Skeletal muscle satellite cell (primary cell): ENCODE data around the gene ZBTB45. TPM values are rescaled to one million over a fixed set of nuclear protein-coding genes. Genes with fewer than 3 reads are reported as not detected.

Source experiments
- H3K27me3 ChIP-seq: 2 replicates; pipeline ENCODE4 v1.7.0; 2013; ENCODE audit warnings: low read length; ENCODE audit not compliant: control insufficient read depth, insufficient read depth
- H3K36me3 ChIP-seq: 2 replicates; pipeline ENCODE4 v1.7.0; 2013; ENCODE audit warnings: mild to moderate bottlenecking, control low read depth, low read length; ENCODE audit not compliant: insufficient read depth
- H3K4me1 ChIP-seq: 2 replicates; pipeline ENCODE4 v1.7.0; 2013; ENCODE audit warnings: low read length; ENCODE audit not compliant: control insufficient read depth, insufficient read depth
- H3K4me2 ChIP-seq: 2 replicates; pipeline ENCODE4 v1.7.0; 2013; ENCODE audit warnings: mild to moderate bottlenecking, low read length
- H3K4me3 ChIP-seq: 2 replicates; pipeline ENCODE4 v1.7.0; 2013; ENCODE audit warnings: low read length
- H3K9ac ChIP-seq: 2 replicates; pipeline ENCODE4 v1.7.0; 2013; ENCODE audit warnings: mild to moderate bottlenecking, low read depth, low read length, moderate library complexity
- H3K9me3 ChIP-seq: replicated peaks from 2 replicates; pipeline ENCODE4 v1.7.0; 2013; ENCODE audit warnings: mild to moderate bottlenecking, control low read depth, low read length
- total RNA-seq: library from RNA; depleted of rRNA; stranded (reverse); fragments of >200 nt; gene quantifications from 2 replicates; pipeline ENCODE4 v1.2.3, GENCODE V29; 2012; rRNA removed

The ZBTB45 gene
- total RNA-seq = 7.1 and 9.0 TPM in 2 replicates

DNA sequence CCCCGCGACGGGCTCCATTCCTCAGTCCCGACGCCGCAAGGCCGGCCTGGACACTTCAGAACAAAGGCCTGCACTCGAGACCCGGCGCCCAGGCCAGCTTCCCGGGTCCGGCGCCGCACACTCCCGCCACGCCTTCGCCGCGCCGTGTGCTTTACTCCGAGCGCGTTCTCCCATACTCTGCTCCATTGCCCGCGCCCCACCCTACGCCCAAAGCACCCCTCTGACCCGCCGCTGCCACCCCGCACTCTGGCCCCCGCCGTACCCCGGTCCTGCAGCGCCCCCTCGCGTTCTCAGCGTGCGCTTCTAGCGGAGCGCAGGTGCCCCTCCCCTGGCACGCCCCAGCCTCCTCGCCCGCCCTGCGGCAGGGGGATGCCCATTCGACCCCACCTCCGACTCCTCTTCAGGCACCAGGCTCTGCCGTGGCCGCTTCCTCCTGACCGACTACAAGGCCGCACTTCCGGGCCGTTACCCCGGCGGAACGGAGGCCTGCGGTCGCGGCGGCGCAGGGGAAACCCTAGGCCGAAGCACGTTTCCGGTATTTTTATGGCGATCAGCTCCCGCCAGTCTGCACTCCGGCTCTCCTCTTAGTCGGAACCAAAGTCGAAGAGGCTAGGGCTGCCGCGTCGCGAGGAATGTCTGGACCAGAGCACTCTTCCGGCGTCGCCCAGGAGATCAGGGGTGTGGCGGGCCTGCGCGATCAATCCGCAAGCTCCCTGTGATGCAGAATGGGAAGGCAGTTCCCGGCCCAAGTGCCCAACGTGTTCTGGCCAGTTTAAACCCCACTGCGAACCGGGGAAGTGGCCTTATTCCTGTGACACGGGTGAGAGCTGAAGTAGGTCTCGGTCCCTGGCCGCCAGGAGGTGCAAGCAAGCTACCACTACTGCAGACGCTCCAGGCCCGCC lies at the start of gene ZBTB45:
Gene ZBTB45 (minus strand): TSS at position 456 of the 902 bp plus-strand sequence. CDS start 2,137 bp downstream, outside the sequence.
- peaks cover 12% of the 10 kb centered on the region for H3K4me1 ChIP-seq
- H3K36me3 ChIP-seq = peaks cover 20% of the 10 kb centered on the region
- no peaks in the 10 kb centered on the region for H3K27me3 ChIP-seq
- peak within 1 kb of the TSS; percentile 100 for H3K4me2 ChIP-seq
- H3K9me3 ChIP-seq = no peaks in the 10 kb centered on the region
- peak within 1 kb of the TSS; percentile 100 for H3K9ac ChIP-seq
- H3K4me3 ChIP-seq = peak within 1 kb of the TSS; percentile 88

DNA sequence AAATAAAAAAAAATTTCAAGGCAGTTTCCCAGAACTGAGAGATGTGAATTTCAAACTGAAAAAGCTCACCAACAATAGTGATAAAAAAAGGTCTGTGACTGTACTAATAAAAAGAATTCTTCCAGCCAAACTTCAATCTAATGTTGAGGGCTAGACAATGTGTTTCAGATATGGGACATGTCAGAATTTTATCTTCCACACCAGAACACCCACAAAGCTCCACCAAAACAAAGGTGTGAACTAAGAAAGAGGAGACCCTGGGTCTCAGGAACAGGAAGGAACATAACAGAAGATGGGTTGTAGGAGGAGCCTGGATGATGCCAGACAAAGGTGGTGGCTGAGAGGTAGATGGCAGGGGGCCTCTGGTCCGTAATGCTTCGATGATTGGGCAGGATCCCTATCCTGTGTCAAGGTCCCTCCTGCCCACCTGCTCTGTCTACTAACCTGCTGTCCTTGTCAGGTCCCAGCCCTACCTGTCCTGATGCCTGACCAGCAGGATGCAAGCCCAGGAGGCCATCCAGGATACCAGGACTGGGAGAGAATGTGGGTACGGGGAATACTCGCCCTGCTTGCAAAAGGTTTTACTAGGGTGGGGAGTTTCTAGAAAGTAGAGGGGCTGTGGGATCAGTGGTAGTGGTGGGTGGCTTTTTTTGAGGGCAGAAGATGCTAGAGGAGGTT lies 49.0 kb upstream of the ZBTB45 start:
- H3K4me1 ChIP-seq = peaks cover 4% of the 10 kb centered on the region
- peaks cover 42% of the 10 kb centered on the region for H3K36me3 ChIP-seq
- H3K4me2 ChIP-seq = no peak overlapping the region
- no peak overlapping the region for H3K4me3 ChIP-seq
- H3K27me3 ChIP-seq = peaks cover 4% of the 10 kb centered on the region
- H3K9me3 ChIP-seq = no peaks in the 10 kb centered on the region
- no peak overlapping the region for H3K9ac ChIP-seq

DNA sequence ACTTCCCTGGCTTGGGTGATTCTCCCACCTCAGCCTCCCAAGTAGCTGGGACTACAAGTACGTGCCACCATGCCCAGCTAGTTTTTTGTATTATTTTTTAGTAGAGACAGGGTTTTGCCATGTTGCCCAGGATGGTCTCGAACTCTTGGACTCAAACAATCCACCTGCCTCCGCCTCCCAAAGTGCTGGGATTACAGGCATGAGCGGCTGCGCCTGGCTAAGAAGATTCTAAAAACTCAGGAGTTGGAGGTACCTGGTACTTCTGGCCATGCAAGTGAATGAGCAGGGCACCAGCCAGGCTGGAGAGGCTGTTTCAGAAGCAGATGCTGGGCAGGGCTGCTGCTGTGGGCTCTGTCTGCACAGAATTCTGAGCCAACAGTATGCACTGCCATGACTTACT lies 47.4 kb upstream of the ZBTB45 start:
- Histone ChIP-seq H3K4me2 (no peak overlapping the region), H3K4me3 (no peak overlapping the region), H3K27me3 (peaks cover 9% of the 10 kb centered on the region), H3K9me3 (no peaks in the 10 kb centered on the region), H3K36me3 (peaks cover 42% of the 10 kb centered on the region), H3K9ac (no peak overlapping the region), H3K4me1 (peaks cover 18% of the 10 kb centered on the region)

DNA sequence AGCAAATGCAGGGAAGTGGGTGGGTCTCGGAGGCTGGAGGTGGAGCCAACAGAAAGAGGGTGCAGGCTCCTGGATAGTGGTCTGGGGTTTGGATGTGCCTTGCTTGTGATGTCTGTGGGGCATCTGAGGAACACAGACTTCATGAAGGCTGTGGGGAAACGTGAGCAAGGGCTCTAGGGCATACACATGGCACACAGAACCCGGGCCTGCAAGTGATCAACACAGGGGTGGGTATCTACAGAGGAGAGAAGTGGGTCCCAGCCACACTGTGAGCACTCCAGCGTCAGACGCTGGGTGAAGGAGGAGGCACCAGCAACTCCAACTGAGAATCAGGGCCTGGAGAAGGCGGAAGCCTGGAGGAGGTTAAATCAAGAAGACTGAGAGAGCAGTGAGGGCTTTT lies 44.2 kb upstream of the ZBTB45 start:
- no peaks in the 10 kb centered on the region for H3K9me3 ChIP-seq
- H3K4me3 ChIP-seq = no peak overlapping the region
- no peak overlapping the region for H3K9ac ChIP-seq
- H3K4me2 ChIP-seq = no peak overlapping the region
- peaks cover 28% of the 10 kb centered on the region for H3K4me1 ChIP-seq
- H3K36me3 ChIP-seq = peaks cover 16% of the 10 kb centered on the region
- H3K27me3 ChIP-seq = peaks cover 9% of the 10 kb centered on the region

DNA sequence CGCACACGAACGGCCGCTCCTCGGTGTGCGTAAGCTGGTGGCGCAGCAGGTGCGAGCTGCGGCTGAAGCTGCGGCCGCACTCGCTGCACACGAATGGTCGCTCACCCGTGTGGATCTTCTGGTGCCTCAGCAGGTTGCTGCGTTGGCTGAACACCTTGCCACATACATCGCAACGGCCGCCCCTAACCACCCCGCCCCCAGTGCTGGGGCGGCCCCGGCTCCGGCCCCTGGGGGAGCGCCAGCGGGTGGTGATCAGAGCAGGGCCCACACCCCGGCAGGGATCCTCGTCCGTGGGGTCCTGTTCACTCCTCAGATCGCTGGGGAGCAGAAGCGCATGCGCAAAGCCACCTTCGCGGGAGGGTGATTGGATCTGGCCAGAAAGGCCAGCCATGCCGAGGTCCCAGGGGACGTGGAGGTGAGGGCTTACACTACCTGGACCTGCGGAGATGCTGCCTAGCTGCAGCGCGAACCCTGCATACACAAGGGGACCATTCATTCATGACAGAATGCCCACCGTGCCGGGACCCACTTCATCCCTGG lies 43.5 kb upstream of the ZBTB45 start:
- Histone ChIP-seq H3K27me3 (peaks cover 9% of the 10 kb centered on the region), H3K9me3 (no peaks in the 10 kb centered on the region), H3K4me1 (peaks cover 28% of the 10 kb centered on the region), H3K4me2 (peak overlapping the region; percentile 85), H3K9ac (no peak overlapping the region), H3K36me3 (peaks cover 10% of the 10 kb centered on the region), H3K4me3 (peak overlapping the region; percentile 64)

DNA sequence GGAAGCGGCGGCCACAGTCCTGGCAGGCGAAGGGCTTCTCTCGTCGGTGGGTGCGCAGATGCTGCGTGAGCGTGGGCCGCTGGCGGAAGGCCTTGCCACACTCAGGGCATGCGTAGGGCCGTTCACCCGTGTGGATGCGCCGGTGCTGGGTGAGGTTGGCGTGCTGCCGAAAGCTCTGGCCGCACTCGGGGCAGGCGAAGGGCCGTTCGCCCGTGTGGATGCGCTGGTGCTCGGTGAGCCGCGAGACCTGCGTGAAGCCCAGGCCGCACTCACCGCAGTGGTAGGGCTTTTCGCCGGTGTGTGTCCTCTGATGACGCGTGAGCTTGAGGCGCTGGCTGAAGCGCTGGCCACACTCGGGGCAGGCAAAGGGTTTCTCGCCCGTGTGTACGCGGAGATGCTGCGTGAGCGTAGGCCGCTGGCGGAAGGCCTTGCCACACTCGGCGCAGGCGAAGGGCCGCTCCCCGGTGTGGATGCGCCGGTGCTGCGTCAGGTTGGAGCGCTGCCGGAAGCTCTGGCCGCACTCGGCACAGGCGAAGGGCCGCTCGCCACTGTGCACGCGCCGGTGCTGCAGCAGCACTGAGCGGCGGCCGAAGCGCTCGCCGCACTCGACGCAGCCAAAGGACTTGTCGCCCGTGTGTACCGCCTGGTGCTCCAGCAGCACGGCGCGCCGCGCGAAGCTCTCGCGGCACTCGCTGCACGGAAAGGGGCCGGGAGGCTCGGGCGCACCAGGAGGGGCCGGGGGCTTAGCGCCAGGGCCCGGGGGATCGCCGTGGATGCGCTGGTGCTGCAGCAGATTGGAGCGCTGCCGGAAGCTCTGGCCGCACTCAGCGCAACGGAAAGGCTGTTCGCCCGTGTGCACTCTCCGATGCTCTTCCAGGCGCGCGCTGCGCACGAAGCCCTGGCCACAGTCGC lies 42.8 kb upstream of the ZBTB45 start:
- peak overlapping the region; percentile 85 for H3K4me2 ChIP-seq

DNA sequence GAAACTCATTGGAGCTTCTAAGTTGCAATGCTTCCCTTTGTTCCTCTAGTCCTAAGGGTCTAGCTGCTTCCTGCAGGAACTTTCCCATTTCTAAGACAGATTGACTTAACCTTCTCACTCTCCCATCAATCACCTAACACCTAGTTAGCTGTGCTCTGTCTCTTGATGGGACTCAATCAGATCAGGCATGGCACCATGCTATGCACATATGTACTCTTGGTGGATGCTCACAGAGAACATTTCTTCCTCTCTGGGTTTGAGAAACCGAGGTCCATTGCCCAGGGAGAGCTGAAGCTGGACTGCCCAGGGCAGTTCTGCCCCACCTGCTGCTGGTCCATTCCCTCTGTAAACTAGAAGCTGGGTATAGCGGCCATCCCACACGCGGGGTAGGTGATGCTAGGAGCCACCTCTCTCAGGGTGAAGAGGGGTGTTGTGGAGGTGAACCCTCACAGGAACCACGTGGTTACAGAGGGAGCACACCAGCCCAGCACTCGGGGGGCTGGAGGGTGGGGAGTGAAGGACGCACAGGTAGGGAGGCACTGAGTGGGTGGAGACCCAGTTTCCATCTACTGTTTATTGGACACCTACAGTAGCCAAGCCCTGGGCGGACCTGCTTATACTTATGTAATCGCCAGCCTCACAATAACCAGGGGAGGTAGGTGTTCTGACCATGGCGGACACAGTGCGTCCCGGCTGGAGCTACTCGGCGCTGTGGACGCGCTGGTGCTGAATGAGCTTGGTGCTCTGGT lies 41.9 kb upstream of the ZBTB45 start:
- peak overlapping the region; percentile 85 for H3K4me2 ChIP-seq
- no peaks in the 10 kb centered on the region for H3K9me3 ChIP-seq
- peaks cover 9% of the 10 kb centered on the region for H3K36me3 ChIP-seq
- peaks cover 9% of the 10 kb centered on the region for H3K27me3 ChIP-seq
- no peak overlapping the region for H3K9ac ChIP-seq
- H3K4me3 ChIP-seq = peak overlapping the region; percentile 64
- peaks cover 35% of the 10 kb centered on the region for H3K4me1 ChIP-seq

More for the DNA sequence above, 42.8 kb upstream of the ZBTB45 start:
- Histone ChIP-seq H3K27me3 (peaks cover 9% of the 10 kb centered on the region), H3K9ac (no peak overlapping the region), H3K36me3 (peaks cover 9% of the 10 kb centered on the region), H3K4me3 (peak overlapping the region; percentile 64), H3K9me3 (no peaks in the 10 kb centered on the region), H3K4me1 (peaks cover 28% of the 10 kb centered on the region)

DNA sequence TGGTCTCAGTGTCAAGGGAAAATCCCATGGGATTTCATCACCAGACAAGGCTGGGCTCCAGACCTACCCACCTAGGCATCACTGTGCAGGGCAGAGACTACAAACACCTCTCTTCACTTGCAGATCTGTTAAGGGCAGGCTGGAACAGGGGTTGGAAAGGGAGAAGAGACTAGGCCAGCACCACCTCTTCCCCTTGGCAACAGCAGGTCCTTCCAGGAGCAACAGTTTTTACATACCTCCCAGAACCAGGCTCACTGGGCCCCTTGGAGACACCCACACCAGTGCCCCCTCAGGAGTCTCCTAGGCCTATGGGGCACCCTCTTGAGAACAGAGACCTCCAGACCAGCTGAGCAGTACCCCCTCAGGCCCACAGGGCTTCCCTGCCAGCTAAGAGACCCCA lies 41.3 kb upstream of the ZBTB45 start:
- Histone ChIP-seq H3K9ac (no peak overlapping the region), H3K4me3 (no peak overlapping the region), H3K27me3 (peaks cover 9% of the 10 kb centered on the region), H3K4me1 (peaks cover 39% of the 10 kb centered on the region), H3K4me2 (no peak overlapping the region), H3K36me3 (peaks cover 13% of the 10 kb centered on the region), H3K9me3 (no peaks in the 10 kb centered on the region)

DNA sequence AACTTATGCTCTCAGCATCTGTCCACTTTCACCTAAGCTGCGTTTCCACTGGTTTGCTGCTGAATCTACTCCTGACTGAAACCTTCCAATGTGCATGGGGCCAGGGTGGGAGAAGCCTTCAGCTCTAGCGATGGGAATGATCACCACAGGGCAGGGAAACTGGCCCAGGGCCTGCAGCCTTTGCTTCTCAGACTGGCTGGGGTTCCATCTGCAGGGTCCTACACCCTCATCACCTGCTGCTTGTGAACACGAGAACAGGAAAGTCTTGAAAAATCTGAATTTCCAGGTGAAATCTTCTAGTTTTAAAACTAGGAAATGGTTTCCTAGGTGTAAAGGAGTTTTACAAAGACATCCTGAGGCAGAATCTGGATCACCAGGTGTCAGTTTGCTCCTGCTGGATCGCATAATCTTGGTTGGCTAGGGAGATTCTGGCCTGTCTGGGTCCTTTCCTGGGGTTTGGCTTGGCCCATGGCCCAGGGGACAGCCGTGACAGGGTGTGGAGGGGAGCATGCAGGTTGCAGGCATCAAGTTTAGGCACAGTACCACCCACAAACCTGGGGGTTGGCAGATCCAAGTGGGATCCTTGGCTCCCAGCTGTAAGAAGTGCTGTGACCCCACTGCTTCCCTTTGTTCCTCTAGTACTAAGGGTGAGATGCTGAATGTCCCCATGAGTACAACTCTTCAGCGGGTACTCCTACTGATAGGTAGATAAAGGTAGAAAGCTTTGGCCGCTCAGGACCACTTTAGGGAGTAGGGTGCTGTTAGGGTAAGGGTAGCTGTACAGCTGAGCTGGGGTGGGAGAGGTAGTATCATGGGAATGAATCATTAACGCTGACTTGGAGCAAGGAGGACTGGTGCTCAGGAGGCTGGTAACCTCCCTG lies 40.6 kb upstream of the ZBTB45 start:
- peaks cover 43% of the 10 kb centered on the region for H3K4me1 ChIP-seq
- H3K27me3 ChIP-seq = peaks cover 9% of the 10 kb centered on the region
- H3K9ac ChIP-seq = peak overlapping the region; percentile 98
- H3K9me3 ChIP-seq = no peaks in the 10 kb centered on the region
- H3K36me3 ChIP-seq = peaks cover 13% of the 10 kb centered on the region
- peak overlapping the region; percentile 84 for H3K4me3 ChIP-seq
- H3K4me2 ChIP-seq = peak overlapping the region; percentile 98
